Measurements from ENCODE around the gene BOD1L2. TPM values are rescaled to one million over a fixed set of nuclear protein-coding genes. Genes with fewer than 3 reads are reported as not detected.

BOD1L2 gene
- total and polyA plus RNA-seq, 8 donors = not detected

GRCh38 chr18:57167617-57168308 lies 20.9 kb downstream of the BOD1L2 start:
- 35 to 55% (median 43%) methylated on average over 1 of the region's 1 CpG for WGBS, 5 donors
- intact Hi-C loops (cut with DNase I; ENCODE audit: low total_unique reads) = no loop called here
- Histone ChIP-seq H3K9me3 (peaks cover 0 to 8% (median 6%) of the 10 kb centered on the region in 4 donors), H3K4me3 (no peak overlapping the region), H3K4me1 (no peaks in the 10 kb centered on the region), H3K36me3 (no peaks in the 10 kb centered on the region), H3K27ac (no peak overlapping the region), H3K27me3 (peaks cover 0 to 5% (median 0%) of the 10 kb centered on the region in 3 donors)
- DNase-seq = no peak
- no peak for TF ChIP-seq POLR2A (IDR thresholded peaks at IDR 0.05)

- no peaks in the 10 kb centered on the region for H3K36me3 ChIP-seq
- intact Hi-C loops (cut with DNase I; ENCODE audit: low total_unique reads) = no loop called here
- H3K9me3 ChIP-seq = peaks cover 0 to 20% (median 12%) of the 10 kb centered on the region in 4 donors
- no peak overlapping the region for H3K4me3 ChIP-seq
- no peaks in the 10 kb centered on the region for H3K27me3 ChIP-seq
- TF ChIP-seq EP300 (IDR thresholded peaks at IDR 0.05) = no peak
- no peak for TF ChIP-seq POLR2AphosphoS5 (IDR thresholded peaks at IDR 0.05)
- no peak for TF ChIP-seq POLR2A (IDR thresholded peaks at IDR 0.05)
- no peak for TF ChIP-seq CTCF (IDR thresholded peaks at IDR 0.05)
- H3K27ac ChIP-seq = no peak overlapping the region
- no peaks in the 10 kb centered on the region for H3K4me1 ChIP-seq
- no peak for DNase-seq
- 44 to 83% (median 54%) methylated on average over 1 of the region's 1 CpG for WGBS, 5 donors
Measured at GRCh38 chr18:57171026-57171425, 24.1 kb downstream of the BOD1L2 start.

- intact Hi-C loops (cut with DNase I; ENCODE audit: low total_unique reads) = no loop called here
- TF ChIP-seq POLR2AphosphoS5 (IDR thresholded peaks at IDR 0.05) (no peak), CTCF (IDR thresholded peaks at IDR 0.05) (no peak), POLR2A (IDR thresholded peaks at IDR 0.05) (no peak), EP300 (IDR thresholded peaks at IDR 0.05) (no peak)
- peaks cover 0 to 23% (median 10%) of the 10 kb centered on the region in 4 donors for H3K9me3 ChIP-seq
Measured at GRCh38 chr18:57175532-57175931, 28.6 kb downstream of the BOD1L2 start.

GRCh38 chr18:57185434-57185833 lies 38.5 kb downstream of the BOD1L2 start:
- Histone ChIP-seq H3K4me3 (no peak overlapping the region), H3K9me3 (peaks cover 0 to 55% (median 40%) of the 10 kb centered on the region in 4 donors), H3K36me3 (no peaks in the 10 kb centered on the region), H3K27me3 (peaks cover 0 to 19% (median 0%) of the 10 kb centered on the region in 3 donors), H3K27ac (no peak overlapping the region), H3K4me1 (no peaks in the 10 kb centered on the region)
- DNase-seq = no peak
- TF ChIP-seq CTCF (IDR thresholded peaks at IDR 0.05) (no peak), POLR2A (IDR thresholded peaks at IDR 0.05) (no peak), POLR2AphosphoS5 (IDR thresholded peaks at IDR 0.05) (no peak), EP300 (IDR thresholded peaks at IDR 0.05) (no peak)
- intact Hi-C loops (cut with DNase I; ENCODE audit: low total_unique reads) = no loop called here
- 71 to 91% (median 85%) methylated on average over 1 of the region's 1 CpG for WGBS, 5 donors

More at GRCh38 chr18:57175532-57175931, 28.6 kb downstream of the BOD1L2 start:
- Histone ChIP-seq H3K27ac (no peak overlapping the region), H3K4me1 (no peaks in the 10 kb centered on the region), H3K36me3 (no peaks in the 10 kb centered on the region), H3K27me3 (no peaks in the 10 kb centered on the region), H3K4me3 (no peak overlapping the region)
- WGBS, 5 donors = 55 to 71% (median 61%) methylated on average over 2 of the region's 2 CpGs
- no peak for DNase-seq
